Measurements from ENCODE around the gene NAAA.

DNA sequence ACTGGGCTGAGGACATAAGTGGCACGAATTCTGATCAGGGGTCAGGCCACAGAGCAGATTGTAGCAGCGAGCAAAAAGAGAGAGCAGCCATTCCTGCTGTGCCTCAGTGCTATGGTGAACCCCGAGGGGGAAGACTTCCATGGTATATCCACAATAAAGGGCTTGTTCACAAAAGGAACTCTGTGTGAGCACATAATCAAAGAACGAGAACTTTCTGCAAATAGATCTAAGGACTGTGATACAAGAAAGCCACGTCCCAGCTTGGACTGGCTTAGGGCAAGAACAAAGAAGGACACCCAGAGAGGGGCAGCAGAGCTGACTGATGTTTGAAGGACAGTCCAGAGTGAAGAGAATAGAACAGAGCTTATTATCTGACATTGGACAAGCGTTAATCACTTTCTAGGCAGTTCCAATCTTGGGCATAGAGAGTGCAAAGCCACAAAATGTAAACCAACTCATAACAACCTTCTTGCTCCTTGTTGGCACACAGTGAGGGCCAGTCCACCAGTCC lies 62.5 kb downstream of the NAAA start:
- no peak for TF ChIP-seq POLR2A (IDR thresholded peaks at IDR 0.05)
- TF ChIP-seq, protein P1, sequence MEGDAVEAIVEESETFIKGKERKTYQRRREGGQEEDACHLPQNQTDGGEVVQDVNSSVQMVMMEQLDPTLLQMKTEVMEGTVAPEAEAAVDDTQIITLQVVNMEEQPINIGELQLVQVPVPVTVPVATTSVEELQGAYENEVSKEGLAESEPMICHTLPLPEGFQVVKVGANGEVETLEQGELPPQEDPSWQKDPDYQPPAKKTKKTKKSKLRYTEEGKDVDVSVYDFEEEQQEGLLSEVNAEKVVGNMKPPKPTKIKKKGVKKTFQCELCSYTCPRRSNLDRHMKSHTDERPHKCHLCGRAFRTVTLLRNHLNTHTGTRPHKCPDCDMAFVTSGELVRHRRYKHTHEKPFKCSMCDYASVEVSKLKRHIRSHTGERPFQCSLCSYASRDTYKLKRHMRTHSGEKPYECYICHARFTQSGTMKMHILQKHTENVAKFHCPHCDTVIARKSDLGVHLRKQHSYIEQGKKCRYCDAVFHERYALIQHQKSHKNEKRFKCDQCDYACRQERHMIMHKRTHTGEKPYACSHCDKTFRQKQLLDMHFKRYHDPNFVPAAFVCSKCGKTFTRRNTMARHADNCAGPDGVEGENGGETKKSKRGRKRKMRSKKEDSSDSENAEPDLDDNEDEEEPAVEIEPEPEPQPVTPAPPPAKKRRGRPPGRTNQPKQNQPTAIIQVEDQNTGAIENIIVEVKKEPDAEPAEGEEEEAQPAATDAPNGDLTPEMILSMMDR (IDR thresholded peaks at IDR 0.05): no peak
